MM.1S (cell line): ENCODE data around the gene KCNJ5.
A peak's percentile ranks its signal among the peaks of the same experiment; 100 is the strongest.

Experiments used
- DNase-seq: peaks from one replicate; pipeline ENCODE4 v3.0.0-alpha.2; 2015
- H2AFZ ChIP-seq: fragments of 300-600 bp; sonication (generic); 2 replicates; pipeline ENCODE4 v1.6.0; 2016; ENCODE audit warnings: antibody characterized with exemption, low read length
- H3F3A ChIP-seq: fragments of 300-600 bp; sonication (generic); 2 replicates; pipeline ENCODE4 v1.6.1; 2016; ENCODE audit warnings: mild to moderate bottlenecking, antibody characterized with exemption, low read length, moderate library complexity, mixed read lengths; ENCODE audit not compliant: insufficient read depth
- H3K27ac ChIP-seq: fragments of 300-600 bp; sonication (generic); 2 replicates; pipeline ENCODE4 v1.5.1; 2016; ENCODE audit warnings: mild to moderate bottlenecking, low read length
- H3K27me3 ChIP-seq: fragments of 300-600 bp; sonication (generic); replicated peaks from 2 replicates; pipeline ENCODE4 v1.6.0; 2016; ENCODE audit warnings: low read length; ENCODE audit not compliant: insufficient read depth
- H3K36me3 ChIP-seq: fragments of 300-600 bp; sonication (generic); replicated peaks from 2 replicates; pipeline ENCODE4 v1.6.1; 2016; ENCODE audit warnings: mild to moderate bottlenecking, low read length, mixed read lengths; ENCODE audit not compliant: insufficient read depth
- H3K4me1 ChIP-seq: fragments of 300-600 bp; sonication (generic); 2 replicates; pipeline ENCODE4 v1.6.1; 2016; ENCODE audit warnings: low read length, mixed read lengths
- H3K4me2 ChIP-seq: fragments of 300-600 bp; sonication (generic); 2 replicates; pipeline ENCODE4 v1.6.0; 2016; ENCODE audit warnings: low read depth, low read length
- H3K4me3 ChIP-seq: fragments of 300-600 bp; sonication (generic); 2 replicates; pipeline ENCODE4 v1.5.1; 2016; ENCODE audit warnings: low read length, mixed read lengths
- H3K79me2 ChIP-seq: fragments of 300-600 bp; sonication (generic); 2 replicates; pipeline ENCODE4 v1.6.1; 2016; ENCODE audit warnings: mixed run types, low read length, mixed read lengths
- H3K9ac ChIP-seq: fragments of 300-600 bp; sonication (generic); 2 replicates; pipeline ENCODE4 v1.6.1; 2016; ENCODE audit warnings: low read length, mixed read lengths
- H3K9me2 ChIP-seq: fragments of 300-600 bp; sonication (generic); replicated peaks from 2 replicates; pipeline ENCODE4 v1.6.1; 2016; ENCODE audit warnings: mild to moderate bottlenecking, low read length, mixed read lengths; ENCODE audit not compliant: insufficient read depth
- H3K9me3 ChIP-seq: fragments of 300-600 bp; sonication (generic); replicated peaks from 2 replicates; pipeline ENCODE4 v1.6.1; 2016; ENCODE audit warnings: mild to moderate bottlenecking, low read length, mixed read lengths; ENCODE audit not compliant: insufficient read depth
- H4K20me1 ChIP-seq: fragments of 300-600 bp; sonication (generic); 2 replicates; pipeline ENCODE4 v1.6.1; 2016; ENCODE audit warnings: mild to moderate bottlenecking, low read length, moderate library complexity, mixed read lengths; ENCODE audit not compliant: insufficient read depth
- EZH2 ChIP-seq: fragments of 300-600 bp; sonication (generic); optimal IDR thresholded peaks from 2 replicates; pipeline ENCODE3; 2017; ENCODE audit warnings: low read depth, mild to moderate bottlenecking, antibody characterized with exemption, low read length, mixed read lengths
- EZH2phosphoT487 ChIP-seq: fragments of 300-600 bp; sonication (generic); IDR thresholded peaks from 2 replicates; pipeline ENCODE4 v1.6.1; 2018; ENCODE audit warnings: antibody characterized with exemption, low read length
- TF ChIP-seq, protein P1 (sequence below): fragments of 300-600 bp; sonication (generic); IDR thresholded peaks from 2 replicates; pipeline ENCODE4 v1.5.1; 2016; ENCODE audit warnings: antibody characterized with exemption, low read length, mixed read lengths

KCNJ5 gene

DNA sequence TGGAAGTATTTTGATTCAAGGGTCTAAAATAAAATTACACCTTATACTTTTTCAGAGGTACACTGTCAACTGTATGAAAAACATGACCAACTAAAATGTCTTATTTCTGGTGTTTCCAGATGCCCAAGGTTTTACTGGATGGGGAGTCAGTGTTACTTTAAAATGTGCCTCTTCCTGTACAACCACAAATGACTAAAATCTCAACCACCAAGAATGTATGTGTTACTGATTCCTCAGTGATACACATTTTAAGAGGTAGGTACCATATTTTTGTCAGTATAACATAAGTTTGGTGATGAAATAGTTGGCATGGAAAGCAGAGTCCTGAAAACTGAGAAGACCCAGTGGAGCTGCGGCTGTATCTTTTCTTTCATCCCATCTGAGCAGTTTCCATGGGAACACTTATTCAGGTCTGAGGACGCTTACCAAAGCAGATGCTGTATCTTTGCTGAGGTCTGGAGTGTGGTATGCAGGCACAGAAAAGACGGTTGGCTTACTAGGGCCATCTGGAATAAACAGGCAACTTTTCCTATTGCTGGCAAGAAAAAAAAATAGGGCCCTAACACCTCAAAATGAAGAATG lies 72.7 kb downstream of the KCNJ5 start:
- H3K79me2 ChIP-seq, result no peaks in the 10 kb centered on the region
- no peaks in the 10 kb centered on the region for H3K9me2 ChIP-seq
- H3K36me3 ChIP-seq, result no peaks in the 10 kb centered on the region
- H3K27ac ChIP-seq, result peak overlapping the region; percentile 25; the same call in 1 of the 2 replicates
- peaks cover 9% of the 10 kb centered on the region; the same call in 1 of the 2 replicates for H3F3A ChIP-seq
- H2AFZ ChIP-seq, result peak overlapping the region; percentile 20; the same call in 1 of the 2 replicates
- H3K27me3 ChIP-seq, result no peaks in the 10 kb centered on the region
- H3K4me3 ChIP-seq, result 0 out of 2 replicates have a peak overlapping the region, but pooled peaks have one; percentile 24
- no peak overlapping the region for H3K9ac ChIP-seq
- peak overlapping the region; percentile 48; the same call in 1 of the 2 replicates for H3K4me2 ChIP-seq
- no peaks in the 10 kb centered on the region for H3K9me3 ChIP-seq
- DNase-seq, result no peak
- H4K20me1 ChIP-seq, result no peaks in the 10 kb centered on the region
- TF ChIP-seq EZH2, result no peak
- TF ChIP-seq, protein P1, sequence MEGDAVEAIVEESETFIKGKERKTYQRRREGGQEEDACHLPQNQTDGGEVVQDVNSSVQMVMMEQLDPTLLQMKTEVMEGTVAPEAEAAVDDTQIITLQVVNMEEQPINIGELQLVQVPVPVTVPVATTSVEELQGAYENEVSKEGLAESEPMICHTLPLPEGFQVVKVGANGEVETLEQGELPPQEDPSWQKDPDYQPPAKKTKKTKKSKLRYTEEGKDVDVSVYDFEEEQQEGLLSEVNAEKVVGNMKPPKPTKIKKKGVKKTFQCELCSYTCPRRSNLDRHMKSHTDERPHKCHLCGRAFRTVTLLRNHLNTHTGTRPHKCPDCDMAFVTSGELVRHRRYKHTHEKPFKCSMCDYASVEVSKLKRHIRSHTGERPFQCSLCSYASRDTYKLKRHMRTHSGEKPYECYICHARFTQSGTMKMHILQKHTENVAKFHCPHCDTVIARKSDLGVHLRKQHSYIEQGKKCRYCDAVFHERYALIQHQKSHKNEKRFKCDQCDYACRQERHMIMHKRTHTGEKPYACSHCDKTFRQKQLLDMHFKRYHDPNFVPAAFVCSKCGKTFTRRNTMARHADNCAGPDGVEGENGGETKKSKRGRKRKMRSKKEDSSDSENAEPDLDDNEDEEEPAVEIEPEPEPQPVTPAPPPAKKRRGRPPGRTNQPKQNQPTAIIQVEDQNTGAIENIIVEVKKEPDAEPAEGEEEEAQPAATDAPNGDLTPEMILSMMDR, result no peak
- no peak for TF ChIP-seq EZH2phosphoT487
- peaks cover 26% of the 10 kb centered on the region for H3K4me1 ChIP-seq

DNA sequence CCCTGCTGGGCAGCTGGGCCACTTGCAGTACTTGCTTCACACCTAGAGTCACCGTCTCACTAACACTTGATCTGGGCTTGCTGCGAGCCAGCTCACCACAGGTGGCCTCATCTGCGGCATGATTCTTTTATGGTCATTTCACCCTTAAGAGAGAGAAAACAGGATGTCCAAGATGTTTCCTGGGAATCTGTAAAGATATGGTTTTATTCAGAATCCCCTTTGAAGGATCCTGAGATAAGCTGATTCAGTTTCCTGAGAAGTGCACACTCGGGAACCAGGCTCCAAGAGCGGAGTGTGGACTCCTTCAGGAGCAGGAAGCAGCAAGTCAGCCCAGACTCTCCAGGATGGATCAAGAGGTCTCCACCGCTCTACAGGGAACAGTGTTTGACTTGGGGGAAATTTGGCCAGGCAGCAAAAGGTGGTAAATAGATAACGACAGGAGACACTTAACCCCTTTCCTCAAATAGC lies 73.3 kb downstream of the KCNJ5 start:
- Histone ChIP-seq H3K79me2 (no peaks in the 10 kb centered on the region), H3K4me2 (no peak overlapping the region), H3K9me3 (no peaks in the 10 kb centered on the region), H3K36me3 (no peaks in the 10 kb centered on the region), H3K27me3 (no peaks in the 10 kb centered on the region), H3K4me1 (peaks cover 26% of the 10 kb centered on the region), H2AFZ (no peak overlapping the region), H3F3A (peaks cover 9% of the 10 kb centered on the region; the same call in 1 of the 2 replicates), H3K4me3 (no peak overlapping the region), H3K27ac (no peak overlapping the region), H4K20me1 (no peaks in the 10 kb centered on the region), H3K9me2 (no peaks in the 10 kb centered on the region), H3K9ac (no peak overlapping the region)
- TF ChIP-seq EZH2phosphoT487 (no peak), EZH2 (no peak)
- TF ChIP-seq, protein P1, result no peak
- DNase-seq, result no peak

DNA sequence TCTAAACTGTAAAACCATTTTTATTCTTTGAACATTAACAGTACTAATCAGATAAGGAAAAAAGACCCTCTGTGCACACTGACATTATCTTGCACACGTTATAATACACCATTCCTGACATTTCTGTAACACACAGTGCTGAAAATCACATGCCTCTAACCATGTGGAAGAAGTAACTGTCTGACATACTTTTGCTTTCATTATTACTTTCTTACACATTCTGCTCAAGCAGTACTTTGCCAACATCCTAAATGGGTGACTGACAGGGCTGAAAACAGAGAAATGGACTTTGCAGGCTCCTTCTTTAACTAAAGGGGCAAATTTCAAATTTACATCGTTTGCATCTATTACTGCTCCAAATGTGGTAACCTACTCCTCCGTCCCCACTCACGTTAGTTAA lies 74.3 kb downstream of the KCNJ5 start:
- no peak overlapping the region for H3K27ac ChIP-seq
- H3K9me2 ChIP-seq, result no peaks in the 10 kb centered on the region
- H3K27me3 ChIP-seq, result no peaks in the 10 kb centered on the region
- peak; percentile 69 for DNase-seq
- peaks cover 9% of the 10 kb centered on the region; the same call in 1 of the 2 replicates for H3F3A ChIP-seq
- peak overlapping the region; percentile 3 for H2AFZ ChIP-seq
- no peak overlapping the region; the same call in 1 of the 2 replicates for H3K9ac ChIP-seq
- peak overlapping the region; percentile 3; the same call in 1 of the 2 replicates for H3K4me3 ChIP-seq
- peak overlapping the region; percentile 38 for H3K4me2 ChIP-seq
- no peaks in the 10 kb centered on the region for H3K79me2 ChIP-seq
- H3K36me3 ChIP-seq, result no peaks in the 10 kb centered on the region
- TF ChIP-seq EZH2phosphoT487 (no peak), EZH2 (no peak)
- TF ChIP-seq, protein P1, result no peak
- H3K9me3 ChIP-seq, result no peaks in the 10 kb centered on the region
- H4K20me1 ChIP-seq, result no peaks in the 10 kb centered on the region
- H3K4me1 ChIP-seq, result peaks cover 26% of the 10 kb centered on the region
